Common myeloid progenitor, CD34-positive (primary cell): ENCODE results near the gene HYAL2.
A peak's percentile ranks its signal among the peaks of the same experiment; 100 is the strongest.

Experiments
- CTCF ChIA-PET: fragments of 350-600 bp; sonication (Branson Sonifier 250); formaldehyde crosslinking; loops from one replicate; lab custom pipeline; 2021; ENCODE audit warnings: antibody characterized with exemption; lab: Charles Lee
- POLR2A ChIA-PET: fragments of 350-600 bp; sonication (Branson Sonifier 250); formaldehyde crosslinking; loops from one replicate; lab custom pipeline; 2021; ENCODE audit warnings: antibody characterized with exemption; lab: Charles Lee
- DNase-seq, 3 donors: peaks; one replicate each; pipeline versions ENCODE4 v3.0.0 to v3.0.0-alpha.2; 2013
- H3K27ac ChIP-seq, 2 experiments: 1 replicate in 1 of 2; 2 replicates in 1 of 2; pipeline ENCODE4 v1.7.0; 2013; ENCODE audit warnings: inconsistent platforms in 2 of 2, low read length in 2 of 2, mild to moderate bottlenecking in 2 of 2, low read depth in 1 of 2, moderate library complexity in 1 of 2; ENCODE audit not compliant: severe bottlenecking in 2 of 2, insufficient read depth in 1 of 2, poor library complexity in 1 of 2
- H3K27me3 ChIP-seq, 5 experiments: replicated peaks in 2 of 5; 1 replicate in 3 of 5; 2 replicates in 2 of 5; pipeline versions ENCODE4 v1.6.1 to v1.7.0; 2013; ENCODE audit warnings: low read length in 4 of 5, mild to moderate bottlenecking in 2 of 5, moderate library complexity in 2 of 5, inconsistent platforms in 1 of 5; ENCODE audit not compliant: insufficient read depth in 5 of 5, control insufficient read depth in 4 of 5
- H3K36me3 ChIP-seq, 4 experiments: 1 replicate in 2 of 4; 2 replicates in 2 of 4; pipeline versions ENCODE4 v1.6.1 to v1.7.0; 2013; ENCODE audit warnings: low read length in 3 of 4, control low read depth in 1 of 4, mild to moderate bottlenecking in 1 of 4; ENCODE audit not compliant: control insufficient read depth in 4 of 4, insufficient read depth in 4 of 4
- H3K4me1 ChIP-seq, 4 experiments: 1 replicate in 3 of 4; 2 replicates in 1 of 4; pipeline versions ENCODE4 v1.6.1 to v1.7.1; 2013; ENCODE audit warnings: low read length in 3 of 4, mild to moderate bottlenecking in 3 of 4, control low read depth in 1 of 4, inconsistent platforms in 1 of 4, moderate library complexity in 1 of 4; ENCODE audit not compliant: control insufficient read depth in 4 of 4, insufficient read depth in 4 of 4; ENCODE audit errors: control extremely low read depth in 1 of 4
- H3K4me3 ChIP-seq, 7 experiments: 1 replicate in 4 of 7; 2 replicates in 3 of 7; pipeline versions ENCODE4 v1.5.1 to v1.7.0; 2013; ENCODE audit warnings: mild to moderate bottlenecking in 7 of 7, low read length in 6 of 7, moderate library complexity in 6 of 7, inconsistent platforms in 2 of 7, low read depth in 2 of 7, control low read depth in 1 of 7; ENCODE audit not compliant: insufficient read depth in 4 of 7, control insufficient read depth in 1 of 7; ENCODE audit errors: extremely low read depth in 1 of 7
- H3K9me3 ChIP-seq, 5 experiments: 1 replicate in 4 of 5; 2 replicates in 1 of 5; pipeline versions ENCODE4 v1.6.1 to v1.7.1; 2013; ENCODE audit warnings: low read length in 4 of 5, mild to moderate bottlenecking in 2 of 5, inconsistent platforms in 1 of 5, low read depth in 1 of 5, moderate library complexity in 1 of 5; ENCODE audit not compliant: control insufficient read depth in 4 of 5, insufficient read depth in 2 of 5; ENCODE audit errors: control extremely low read depth in 1 of 5
- WGBS: methylation state at CpG from one replicate; pipeline ENCODE4 v1.1.5; 2013; ENCODE audit not compliant: insufficient coverage; 5-methylcytosine and 5-hydroxymethylcytosine counted together

HYAL2 gene

DNA sequence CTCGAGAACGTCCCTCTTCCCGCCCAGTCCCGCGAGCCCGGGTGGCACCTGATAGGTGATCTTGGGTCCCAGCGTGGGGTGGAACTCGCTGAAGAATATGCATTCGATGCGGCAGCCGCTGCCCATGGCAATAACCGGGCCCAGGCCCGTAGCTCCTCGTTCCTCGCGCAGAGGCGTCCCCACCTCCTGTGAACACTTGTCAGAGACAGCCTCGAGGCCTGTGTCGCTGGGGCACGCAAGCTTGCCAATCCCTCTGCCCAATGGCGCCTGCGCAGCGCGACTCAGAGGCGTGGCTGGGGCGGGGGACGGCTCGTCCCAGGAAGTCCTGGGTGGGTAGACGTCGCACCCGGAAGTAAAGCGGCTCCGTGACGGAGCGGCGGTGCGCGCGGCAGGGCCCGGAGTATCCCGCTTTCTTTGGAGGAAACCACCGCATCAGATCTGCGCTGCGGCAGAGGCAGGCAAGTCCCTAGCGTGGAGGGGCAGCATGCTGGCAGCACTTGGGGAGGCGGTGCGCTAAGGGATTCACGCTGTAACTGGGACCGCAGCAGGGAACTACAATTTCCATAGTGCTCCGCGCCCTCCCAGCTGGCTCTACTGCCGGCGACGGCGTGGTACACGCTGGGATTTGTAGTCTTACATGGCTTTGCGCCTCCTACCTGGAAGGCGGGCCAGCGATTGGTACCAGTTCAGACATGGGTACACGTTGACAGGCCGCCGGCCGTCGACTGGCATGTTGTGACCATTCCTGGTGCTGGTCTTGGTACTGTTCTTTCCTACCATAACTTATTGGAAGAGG lies 28.2 kb upstream of the HYAL2 start, which contains the start of the genes CYB561D2 and NPRL2:
Gene CYB561D2, plus strand, starts transcription at position 336 of the 796 bp plus-strand sequence. CDS start 572 bp downstream, outside the sequence.
Gene NPRL2, minus strand, starts transcription at position 249 of the 796 bp plus-strand sequence. Its CDS starts 123 bp downstream, at position 126.
- POLR2A ChIA-PET: interaction anchor here (0.6 to 1.3 kb wide), 3 partner anchors 11 to 14 kb away, joined by 3 to 8 read pairs (median 5); no protein-coding TSS in a partner anchor
- peak within 1 kb of the TSS; percentile 29 to 79 for H3K27ac ChIP-seq
- peak; percentile 93 to 97 (median 96) for DNase-seq
- H3K36me3 ChIP-seq: peaks cover 7 to 54% (median 40%) of the 10 kb centered on the region in 4 experiments
- under 1% methylated on average over 58 of the region's 64 CpGs for WGBS
- peak within 1 kb of the TSS; percentile 62 to 87 (median 83) for H3K4me3 ChIP-seq
- H3K9me3 ChIP-seq: no peaks in the 10 kb centered on the region
- H3K4me1 ChIP-seq: peaks cover 2 to 49% (median 36%) of the 10 kb centered on the region in 4 experiments
- CTCF ChIA-PET: interaction anchor here (1.2 to 6.2 kb wide), 5 partner anchors 12 to 222 kb away, joined by 3 to 51 read pairs (median 6); partner anchors contain the start of gene RASSF1
- no peaks in the 10 kb centered on the region for H3K27me3 ChIP-seq

GRCh38 chr3:50350213-50350526 lies 27.6 kb upstream of the HYAL2 start:
- no peaks in the 10 kb centered on the region for H3K9me3 ChIP-seq
- H3K4me1 ChIP-seq: peaks cover 4 to 55% (median 41%) of the 10 kb centered on the region in 4 experiments
- peak overlapping the region in 6 of 7 experiments; percentile 51 to 87 (median 85) for H3K4me3 ChIP-seq
- no peak for DNase-seq
- ChIA-PET POLR2A (interaction anchor here (1.1 to 1.5 kb wide), 3 partner anchors 9 to 15 kb away, joined by 3 to 5 read pairs (median 3); no protein-coding TSS in a partner anchor), CTCF (interaction anchor here (1.1 to 6.2 kb wide), 8 partner anchors 11 to 223 kb away, joined by 3 to 51 read pairs (median 6); partner anchors contain the start of gene RASSF1)
- WGBS: 27% methylated on average over 4 of the region's 7 CpGs
- peaks cover 7 to 49% (median 35%) of the 10 kb centered on the region in 4 experiments for H3K36me3 ChIP-seq
- H3K27me3 ChIP-seq: no peaks in the 10 kb centered on the region
- H3K27ac ChIP-seq: peak overlapping the region; percentile 29 to 79

GRCh38 chr3:50347187-50347813 lies 24.8 kb upstream of the HYAL2 start:
- POLR2A ChIA-PET: interaction anchor here (0.7 to 1.3 kb wide), 2 partner anchors 9 to 13 kb away, joined by 3 to 4 read pairs; no protein-coding TSS in a partner anchor
- peak; percentile 83 to 95 (median 92) for DNase-seq
- Histone ChIP-seq H3K4me1 (peaks cover 4 to 61% (median 49%) of the 10 kb centered on the region in 4 experiments), H3K9me3 (no peaks in the 10 kb centered on the region), H3K27me3 (no peaks in the 10 kb centered on the region), H3K4me3 (no peak overlapping the region), H3K36me3 (peaks cover 7 to 25% (median 15%) of the 10 kb centered on the region in 4 experiments), H3K27ac (no peak overlapping the region)
- 80% methylated on average over 5 of the region's 14 CpGs for WGBS
- CTCF ChIA-PET: interaction anchor here (0.8 to 6.2 kb wide), 24 partner anchors 9 to 268 kb away, joined by 3 to 51 read pairs (median 6); partner anchors contain the start of gene RASSF1

DNA sequence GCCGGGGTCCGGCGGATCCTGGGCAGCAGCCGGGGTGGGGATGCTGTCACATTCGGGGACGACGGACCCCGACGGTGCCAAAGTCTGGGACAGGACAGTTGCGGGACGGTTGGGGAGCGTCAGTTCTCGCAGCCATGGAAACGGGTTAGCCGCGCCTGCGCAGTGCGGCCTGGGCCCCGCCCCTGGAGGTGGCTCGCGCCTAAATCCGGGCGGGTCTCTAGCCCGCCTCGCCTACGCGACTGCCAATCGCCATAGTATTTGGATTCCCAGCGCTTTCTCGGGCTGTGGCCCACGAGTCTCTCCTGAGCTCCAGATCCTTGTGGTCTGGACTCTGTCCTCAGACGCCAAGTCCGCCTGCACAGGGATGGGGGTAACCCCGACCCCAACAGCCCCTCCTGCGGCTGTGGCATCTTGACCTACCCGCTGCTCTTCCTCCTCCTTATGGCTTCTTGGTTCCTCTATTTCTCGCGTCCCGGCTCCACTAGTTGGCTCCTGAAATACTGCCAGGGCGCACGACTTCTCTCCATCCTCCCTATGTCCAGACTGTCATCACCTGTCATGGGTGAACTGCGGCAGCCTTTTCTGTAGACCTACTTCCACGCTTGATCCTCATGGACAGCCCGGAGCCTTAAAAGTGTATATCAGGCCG lies 23.2 kb upstream of the HYAL2 start, which contains the start of gene ZMYND10:
Gene ZMYND10, minus strand, starts transcription at position 147 of the 649 bp plus-strand sequence. CDS start 153 bp downstream, outside the sequence.
- H3K9me3 ChIP-seq: no peaks in the 10 kb centered on the region
- CTCF ChIA-PET: interaction anchor here (0.6 to 6.2 kb wide), 11 partner anchors 7 to 868 kb away, joined by 3 to 51 read pairs (median 16); partner anchors contain the start of gene RASSF1
- H3K4me3 ChIP-seq: peak within 1 kb of the TSS; percentile 8 to 80 (median 53)
- peaks cover 7 to 20% (median 15%) of the 10 kb centered on the region in 4 experiments for H3K36me3 ChIP-seq
- POLR2A ChIA-PET: no interaction called here
- H3K27ac ChIP-seq: no peak within 1 kb of the TSS
- WGBS: 9% methylated on average over 45 of the region's 45 CpGs
- DNase-seq: peak; percentile 55 to 70 (median 63)
- peaks cover 6 to 63% (median 52%) of the 10 kb centered on the region in 4 experiments for H3K4me1 ChIP-seq
- H3K27me3 ChIP-seq: no peaks in the 10 kb centered on the region

DNA sequence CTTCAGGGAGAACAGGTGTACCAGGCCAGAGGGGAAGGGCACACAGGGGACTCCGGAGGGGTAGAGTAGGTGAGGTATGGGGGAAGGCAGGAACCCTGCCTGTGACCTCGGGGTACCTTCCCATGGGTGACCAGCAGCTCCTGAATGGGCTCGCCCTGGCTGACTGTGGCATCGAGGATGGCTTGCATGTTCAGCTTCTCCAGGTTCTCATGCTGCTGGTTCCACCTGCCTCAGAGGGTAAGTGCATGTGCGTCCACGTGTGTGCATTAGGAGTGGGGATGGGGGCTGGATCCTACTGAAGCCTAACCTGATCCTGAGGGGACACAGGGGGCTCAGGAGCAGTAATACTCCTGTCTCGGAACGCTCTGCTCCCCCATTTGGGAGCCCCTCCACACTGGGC lies 22.5 kb upstream of the HYAL2 start:
- 95% methylated on average over 7 of the region's 8 CpGs for WGBS
- Histone ChIP-seq H3K27ac (no peak overlapping the region), H3K9me3 (no peaks in the 10 kb centered on the region), H3K4me3 (peak overlapping the region in 5 of 7 experiments; percentile 50 to 80 (median 65)), H3K36me3 (peaks cover 7 to 20% (median 15%) of the 10 kb centered on the region in 4 experiments), H3K4me1 (peaks cover 7 to 58% (median 52%) of the 10 kb centered on the region in 4 experiments), H3K27me3 (no peaks in the 10 kb centered on the region)
- ChIA-PET POLR2A (no interaction called here), CTCF (interaction anchor here (0.6 to 5.8 kb wide), 7 partner anchors 8 to 197 kb away, joined by 3 to 28 read pairs (median 5); no protein-coding TSS in a partner anchor)
- DNase-seq: no peak
